Astrocyte (in vitro differentiated cells and primary cell): ENCODE results near the gene PLA1A. TPM values are rescaled to one million over a fixed set of nuclear protein-coding genes. Genes with fewer than 3 reads are reported as not detected.

Source experiments
- DNase-seq: peaks from one replicate; pipeline ENCODE4 v3.0.0-alpha.2; 2010; ENCODE audit warnings: low read depth
- FAIRE-seq: peaks from 2 replicates; lab custom pipeline; 2011; peaks lifted over from hg19 to GRCh38; lab: Jason Lieb, UNC
- H2AFZ ChIP-seq: 2 replicates; pipeline ENCODE4 v1.6.0; 2012; ENCODE audit warnings: low read depth, low read length, inconsistent platforms
- H3K27ac ChIP-seq: 2 replicates; pipeline ENCODE4 v1.5.1; 2011; ENCODE audit warnings: low read depth, low read length, inconsistent platforms
- H3K27me3 ChIP-seq: 2 replicates; pipeline ENCODE4 v1.6.0; 2011; ENCODE audit warnings: low read length, inconsistent platforms; ENCODE audit not compliant: insufficient read depth
- H3K36me3 ChIP-seq: 2 replicates; pipeline ENCODE4 v1.5.1; 2011; ENCODE audit warnings: low read length, inconsistent platforms; ENCODE audit not compliant: insufficient read depth
- H3K4me1 ChIP-seq: 2 replicates; pipeline ENCODE4 v1.5.1; 2011; ENCODE audit warnings: low read length, inconsistent platforms; ENCODE audit not compliant: insufficient read depth
- H3K4me2 ChIP-seq: 2 replicates; pipeline ENCODE4 v1.6.0; 2012; ENCODE audit warnings: low read length, inconsistent platforms
- H3K4me3 ChIP-seq: 2 replicates; pipeline ENCODE4 v1.5.1; 2011; ENCODE audit warnings: low read depth, mild to moderate bottlenecking, low read length, inconsistent platforms; ENCODE audit not compliant: insufficient read depth
- H3K79me2 ChIP-seq: 2 replicates; pipeline ENCODE4 v1.6.0; 2012; ENCODE audit warnings: mild to moderate bottlenecking, low read length, inconsistent platforms; ENCODE audit not compliant: insufficient read depth
- H3K9ac ChIP-seq: 2 replicates; pipeline ENCODE4 v1.6.0; 2012; ENCODE audit warnings: mild to moderate bottlenecking, low read length, inconsistent platforms
- H3K9me3 ChIP-seq: 2 replicates; pipeline ENCODE4 v1.5.1; 2012; ENCODE audit warnings: low read depth, mild to moderate bottlenecking, low read length, inconsistent platforms; ENCODE audit not compliant: insufficient read depth
- H4K20me1 ChIP-seq: 2 replicates; pipeline ENCODE4 v1.6.0; 2012; ENCODE audit warnings: low read length, inconsistent platforms; ENCODE audit not compliant: insufficient read depth
- H3K27ac Mint-ChIP-seq: one replicate; pipeline ENCODE4 v1.8.0; 2021; ENCODE audit warnings: mild to moderate bottlenecking, mixed read lengths; ENCODE audit not compliant: unreplicated experiment
- H3K27me3 Mint-ChIP-seq: one replicate; pipeline ENCODE4 v1.8.0; 2021; ENCODE audit warnings: low read depth, mixed read lengths; ENCODE audit not compliant: unreplicated experiment
- H3K36me3 Mint-ChIP-seq: one replicate; pipeline ENCODE4 v1.8.0; 2021; ENCODE audit warnings: low read depth, mixed read lengths; ENCODE audit not compliant: unreplicated experiment
- H3K4me1 Mint-ChIP-seq: one replicate; pipeline ENCODE4 v1.8.0; 2021; ENCODE audit warnings: low read depth, mixed read lengths; ENCODE audit not compliant: unreplicated experiment
- H3K4me3 Mint-ChIP-seq: one replicate; pipeline ENCODE4 v1.8.0; 2021; ENCODE audit warnings: mild to moderate bottlenecking, moderate library complexity, mixed read lengths; ENCODE audit not compliant: unreplicated experiment
- H3K9me3 Mint-ChIP-seq: one replicate; pipeline ENCODE4 v1.8.0; 2021; ENCODE audit warnings: mild to moderate bottlenecking, mixed read lengths; ENCODE audit not compliant: unreplicated experiment
- CTCF ChIP-seq: IDR thresholded peaks from 2 replicates; pipeline ENCODE4 v1.5.1; 2011; ENCODE audit warnings: low read depth, mild to moderate bottlenecking, inconsistent platforms, low read length, moderate library complexity; ENCODE audit not compliant: insufficient read depth
- EZH2 ChIP-seq: IDR thresholded peaks from 2 replicates; pipeline ENCODE4 v1.6.1; 2012; ENCODE audit warnings: mild to moderate bottlenecking, low read length, inconsistent platforms; ENCODE audit not compliant: insufficient read depth
- total RNA-seq: library from RNA; stranded (reverse); gene quantifications from 2 replicates; pipeline ENCODE4 v1.2.1, GENCODE V29; 2021

PLA1A gene
- total RNA-seq, 1 donor from 2014 or later = 0.91 TPM

GRCh38 chr3:119637679-119638477 lies 40.2 kb downstream of the PLA1A start:
- peaks cover 23% of the 10 kb centered on the region for H3K4me1 ChIP-seq
- peak; percentile 93 for DNase-seq
- H3K27ac Mint-ChIP-seq = peak overlapping the region; percentile 98
- H4K20me1 ChIP-seq = no peaks in the 10 kb centered on the region
- peaks cover 39% of the 10 kb centered on the region for H3K4me1 Mint-ChIP-seq
- no peaks in the 10 kb centered on the region for H3K79me2 ChIP-seq
- H3K9ac ChIP-seq = peak overlapping the region; percentile 56
- no peaks in the 10 kb centered on the region for H3K36me3 ChIP-seq
- no peaks in the 10 kb centered on the region for H3K27me3 Mint-ChIP-seq
- H3K27ac ChIP-seq = peak overlapping the region; percentile 84
- peak overlapping the region; percentile 58 for H3K4me3 Mint-ChIP-seq
- peak; percentile 93 for FAIRE-seq
- H3K9me3 ChIP-seq = no peaks in the 10 kb centered on the region
- no peaks in the 10 kb centered on the region for H3K36me3 Mint-ChIP-seq
- TF ChIP-seq EZH2 (no peak), CTCF (no peak)
- H3K4me2 ChIP-seq = peak overlapping the region; percentile 70
- H3K4me3 ChIP-seq = no peak overlapping the region
- H2AFZ ChIP-seq = peak overlapping the region; percentile 51
- H3K9me3 Mint-ChIP-seq = no peaks in the 10 kb centered on the region
- H3K27me3 ChIP-seq = no peaks in the 10 kb centered on the region

DNA sequence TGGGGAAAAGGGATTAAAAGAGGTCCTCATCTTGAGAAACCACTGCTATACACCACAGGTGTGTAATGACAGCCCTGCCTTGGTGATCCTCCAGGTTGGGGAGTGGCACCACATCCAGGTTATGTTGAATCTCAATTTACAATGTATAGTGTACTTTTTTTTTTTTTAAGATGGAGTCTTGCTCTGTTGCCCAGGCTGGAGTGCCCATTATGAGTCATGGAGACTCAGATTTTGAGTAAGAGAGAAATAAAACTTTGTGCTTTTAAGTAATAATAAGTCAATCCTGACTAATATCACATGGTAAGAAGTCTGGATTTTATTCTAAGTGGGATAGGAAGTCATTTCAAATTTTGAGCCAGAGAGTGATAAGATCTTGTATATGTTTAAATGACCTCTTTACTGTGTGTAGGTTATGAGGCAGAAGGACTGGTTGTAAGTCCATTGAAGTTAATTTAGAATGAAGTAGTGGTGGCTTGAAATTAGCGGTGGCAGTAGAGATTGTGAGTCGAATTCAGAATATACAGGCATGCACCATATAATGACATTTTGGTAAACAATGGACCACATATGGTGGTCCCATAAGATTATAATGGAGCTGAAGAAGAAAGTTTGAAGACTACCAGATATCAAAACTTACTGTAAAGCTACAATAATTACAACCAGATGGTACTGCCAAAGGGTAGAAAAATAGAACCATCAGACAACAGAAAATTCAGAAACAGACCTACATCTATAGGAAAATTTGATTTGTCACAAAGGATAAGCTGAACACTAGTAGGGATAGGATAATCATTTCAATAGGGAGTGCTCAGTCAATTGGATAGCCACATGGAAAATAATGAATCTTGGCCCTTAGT lies 42.0 kb downstream of the PLA1A start:
- Histone ChIP-seq H3K9me3 (no peaks in the 10 kb centered on the region), H3K9ac (no peak overlapping the region), H2AFZ (no peak overlapping the region), H3K4me1 (peaks cover 31% of the 10 kb centered on the region), H3K27ac (no peak overlapping the region), H4K20me1 (no peaks in the 10 kb centered on the region), H3K27me3 (no peaks in the 10 kb centered on the region), H3K79me2 (no peaks in the 10 kb centered on the region), H3K36me3 (no peaks in the 10 kb centered on the region), H3K4me3 (no peak overlapping the region), H3K4me2 (no peak overlapping the region)
- no peak for DNase-seq
- FAIRE-seq = no peak
- Mint-ChIP-seq H3K4me1 (peaks cover 50% of the 10 kb centered on the region), H3K4me3 (no peak overlapping the region), H3K9me3 (no peaks in the 10 kb centered on the region), H3K27me3 (no peaks in the 10 kb centered on the region), H3K27ac (peak overlapping the region; percentile 98), H3K36me3 (no peaks in the 10 kb centered on the region)
- TF ChIP-seq EZH2 (no peak), CTCF (no peak)
